Measurements from ENCODE around the gene GNG12.

Gene GNG12

GRCh38 chr1:67705735-67706453, 127.4 kb downstream of the GNG12 start:
- TF ChIP-seq ZFX (IDR thresholded peaks at IDR 0.05): no peak
- TF ChIP-seq CTCF (conservative IDR thresholded peaks at IDR 0.05): no peak
- no peak overlapping the region for H3K27ac ChIP-seq

- H3K27ac ChIP-seq: no peak overlapping the region
- TF ChIP-seq ZFX (IDR thresholded peaks at IDR 0.05) (no peak), CTCF (conservative IDR thresholded peaks at IDR 0.05) (no peak)
Observed at GRCh38 chr1:67704351-67704750, 128.9 kb downstream of the GNG12 start.

GRCh38 chr1:67701876-67702275, 131.4 kb downstream of the GNG12 start:
- TF ChIP-seq CTCF (conservative IDR thresholded peaks at IDR 0.05) (no peak), ZFX (IDR thresholded peaks at IDR 0.05) (no peak)
- no peak overlapping the region for H3K27ac ChIP-seq

GRCh38 chr1:67700692-67701410, 132.4 kb downstream of the GNG12 start:
- no peak overlapping the region for H3K27ac ChIP-seq
- no peak for TF ChIP-seq CTCF (conservative IDR thresholded peaks at IDR 0.05)
- TF ChIP-seq ZFX (IDR thresholded peaks at IDR 0.05): no peak

GRCh38 chr1:67700220-67700619, 133.0 kb downstream of the GNG12 start:
- no peak overlapping the region for H3K27ac ChIP-seq

GRCh38 chr1:67696708-67697107, 136.6 kb downstream of the GNG12 start:
- H3K27ac ChIP-seq: no peak overlapping the region
- TF ChIP-seq CTCF (conservative IDR thresholded peaks at IDR 0.05): no peak
- TF ChIP-seq ZFX (IDR thresholded peaks at IDR 0.05): no peak

More at GRCh38 chr1:67700220-67700619, 133.0 kb downstream of the GNG12 start:
- TF ChIP-seq CTCF (conservative IDR thresholded peaks at IDR 0.05) (no peak), ZFX (IDR thresholded peaks at IDR 0.05) (no peak)

GRCh38 chr1:67695963-67696362, 137.3 kb downstream of the GNG12 start:
- no peak for TF ChIP-seq ZFX (IDR thresholded peaks at IDR 0.05)
- TF ChIP-seq CTCF (conservative IDR thresholded peaks at IDR 0.05): no peak
- no peak overlapping the region for H3K27ac ChIP-seq

Data from C4-2B (cell line).